Epidermal melanocyte (primary cell): Measurements from ENCODE around the gene PDZD7.
"Not testable (repeated sequence)": the region's sequence is repeated elsewhere in the genome, so short reads cannot be mapped to it uniquely, and the experiment has no call there.

Experiments used
- DNase-seq: peaks from one replicate; pipeline ENCODE4 v3.0.0; 2011; ENCODE audit warnings: low spot score; ENCODE audit not compliant: insufficient read length

Gene PDZD7

DNA sequence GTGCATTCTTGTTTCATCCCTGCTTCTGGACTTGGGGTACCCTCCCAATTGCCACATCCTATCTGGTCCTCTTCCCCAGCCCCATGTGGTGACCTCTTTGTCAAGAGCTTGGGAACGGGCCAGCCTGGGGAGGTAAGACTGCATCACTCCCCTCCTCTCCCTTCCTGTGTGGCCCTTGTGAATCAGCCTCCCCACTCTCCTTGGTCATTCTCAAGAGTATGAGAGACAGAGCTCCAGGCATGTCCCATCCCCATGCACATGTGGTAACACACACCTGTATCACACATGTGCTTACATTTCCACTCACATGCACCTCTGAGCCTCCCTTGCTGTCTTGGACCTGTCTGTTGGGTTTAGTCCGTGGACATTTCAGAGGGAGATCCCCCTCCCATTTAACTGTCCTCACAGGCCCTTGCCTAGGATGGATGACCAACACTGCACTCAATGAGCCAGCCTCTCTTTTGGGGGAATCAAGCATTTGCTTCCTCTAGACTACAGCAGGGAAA, 46.2 kb downstream of the PDZD7 start:
- no peak for DNase-seq

DNA sequence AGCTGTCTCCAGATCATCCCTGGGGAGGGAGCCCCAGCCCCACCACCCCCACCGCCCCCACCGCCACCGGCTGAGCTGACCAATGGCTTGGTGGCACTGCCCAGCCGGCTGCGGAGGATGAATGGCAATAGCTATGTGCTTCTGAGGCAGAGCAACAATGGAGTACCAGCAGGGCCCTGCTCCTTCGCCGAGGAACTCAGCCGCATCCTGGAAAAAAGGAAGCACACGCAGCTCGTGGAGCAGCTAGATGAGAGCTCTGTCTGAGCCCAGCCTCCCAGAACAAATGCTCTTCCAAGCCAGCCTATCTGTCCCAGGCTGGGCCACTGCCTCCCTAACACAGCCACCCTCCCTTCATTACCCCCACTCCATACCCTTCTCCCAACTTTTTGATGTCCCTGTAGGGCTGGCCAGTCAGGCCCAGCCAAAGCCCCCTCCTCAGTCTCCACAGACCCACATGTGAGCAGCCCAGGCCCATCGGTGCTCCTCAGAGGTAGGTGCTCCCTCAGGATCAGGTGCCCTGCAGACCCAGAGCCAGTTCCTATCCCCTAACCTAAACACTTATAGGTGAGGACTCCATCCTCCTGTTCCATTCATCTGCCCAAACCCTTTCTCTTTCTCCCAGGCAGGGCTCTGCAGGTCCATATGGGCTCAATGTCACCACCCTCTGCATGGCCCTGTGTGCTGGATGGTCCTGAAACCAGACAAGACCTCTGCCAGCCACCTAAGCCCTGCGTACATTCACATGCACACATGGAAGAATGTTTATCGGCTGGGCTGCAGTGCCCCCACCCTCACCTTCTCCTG, 46.9 kb downstream of the PDZD7 start:
- DNase-seq, result no peak

DNA sequence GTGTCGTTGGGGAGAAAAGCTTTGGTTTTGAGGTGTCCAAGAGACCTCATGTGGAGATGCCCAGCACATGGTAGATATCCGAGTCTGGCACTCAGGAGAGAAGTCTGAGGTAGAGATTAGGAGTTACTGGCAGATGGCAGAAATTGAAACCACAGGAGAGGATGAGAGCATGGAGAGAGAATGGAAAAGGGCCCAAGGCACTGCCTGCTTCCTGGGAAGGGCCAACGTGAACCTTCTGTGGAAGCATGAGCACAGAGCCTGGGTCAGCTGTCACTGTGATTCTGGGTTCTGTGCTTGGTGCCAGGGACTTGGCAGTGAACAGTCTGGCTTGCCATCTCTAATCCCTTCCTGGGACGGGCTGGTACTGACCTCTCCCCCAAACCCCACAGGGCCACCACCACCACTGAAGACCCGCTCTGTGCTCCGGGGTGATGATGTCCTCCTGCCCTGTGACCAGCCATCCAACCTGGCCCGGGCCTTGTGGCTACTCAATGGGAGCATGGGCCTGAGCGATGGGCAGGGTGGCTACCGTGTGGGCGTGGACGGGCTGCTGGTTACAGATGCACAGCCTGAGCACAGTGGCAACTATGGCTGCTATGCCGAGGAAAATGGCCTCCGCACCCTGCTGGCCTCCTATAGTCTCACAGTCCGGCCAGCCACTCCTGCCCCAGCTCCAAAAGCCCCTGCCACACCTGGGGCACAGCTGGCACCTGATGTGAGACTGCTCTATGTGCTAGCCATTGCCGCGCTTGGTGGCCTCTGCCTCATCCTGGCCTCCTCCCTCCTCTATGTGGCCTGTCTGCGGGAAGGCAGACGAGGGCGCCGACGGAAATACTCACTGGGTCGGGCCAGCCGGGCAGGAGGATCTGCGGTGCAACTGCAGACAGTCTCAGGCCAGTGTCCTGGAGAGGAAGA, 47.8 kb downstream of the PDZD7 start:
- DNase-seq, result no peak

DNA sequence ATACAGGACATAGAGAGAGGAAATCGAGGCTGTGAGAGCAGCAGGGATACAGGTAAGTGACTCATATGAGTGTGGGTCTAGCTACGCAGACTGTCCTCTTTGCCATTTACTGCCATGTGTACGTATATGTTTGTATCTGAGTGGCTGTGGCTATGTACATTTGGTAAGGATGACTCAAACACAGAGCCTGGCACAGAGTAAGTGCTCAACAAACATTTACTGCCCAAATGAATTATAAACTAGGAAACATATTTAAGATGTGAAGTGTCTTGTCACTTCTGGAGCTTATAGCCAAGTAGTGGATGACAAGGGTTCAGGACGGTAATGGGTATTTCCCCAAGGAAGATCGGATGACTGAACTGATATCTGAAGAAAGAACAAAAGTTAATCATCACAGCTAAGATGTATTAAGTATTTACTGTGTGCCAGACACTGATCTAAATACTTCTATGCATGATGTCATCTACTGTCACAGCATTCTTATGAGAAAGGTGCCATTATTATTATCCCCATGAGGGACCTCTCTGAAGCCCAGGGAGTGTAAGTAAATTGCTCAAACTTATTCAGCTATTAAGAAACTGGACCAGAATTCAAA, 49.7 kb downstream of the PDZD7 start:
- no peak for DNase-seq

DNA sequence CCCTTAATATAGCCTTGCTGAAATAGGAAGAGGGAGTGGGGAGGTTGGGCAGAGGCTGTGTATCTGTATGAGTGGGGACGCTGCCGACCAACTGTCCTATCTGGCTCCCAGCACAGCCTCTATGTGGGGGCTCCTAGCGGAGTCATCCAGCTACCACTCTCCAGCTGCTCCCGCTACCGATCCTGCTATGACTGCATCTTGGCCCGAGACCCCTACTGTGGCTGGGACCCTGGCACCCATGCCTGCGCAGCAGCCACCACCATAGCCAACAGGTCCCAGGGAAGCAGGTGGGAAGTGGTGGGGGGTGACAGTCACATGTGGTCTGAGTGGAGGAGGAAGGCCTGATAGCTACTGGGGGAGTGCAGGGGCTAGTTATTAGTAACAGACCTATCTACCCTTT, 50.2 kb downstream of the PDZD7 start:
- DNase-seq, result no peak

DNA sequence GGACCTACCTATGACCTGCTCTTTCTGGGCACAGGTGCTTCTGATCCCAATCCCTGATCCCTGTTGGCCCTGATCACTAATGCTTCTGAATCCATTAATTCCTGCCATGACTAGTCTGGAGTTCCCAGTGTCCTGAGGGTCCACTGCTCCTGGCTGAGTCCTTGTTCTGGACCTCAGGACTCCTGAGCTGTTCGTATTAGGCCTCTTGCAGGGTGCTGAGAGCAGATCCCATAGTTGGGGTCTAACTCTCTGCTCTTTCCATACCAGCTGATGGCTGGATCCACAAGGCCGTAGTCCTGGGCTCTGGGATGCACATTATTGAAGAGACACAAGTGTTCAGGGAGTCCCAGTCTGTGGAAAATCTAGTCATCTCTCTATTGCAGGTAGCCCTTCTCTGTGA, 50.6 kb downstream of the PDZD7 start:
- no peak for DNase-seq

DNA sequence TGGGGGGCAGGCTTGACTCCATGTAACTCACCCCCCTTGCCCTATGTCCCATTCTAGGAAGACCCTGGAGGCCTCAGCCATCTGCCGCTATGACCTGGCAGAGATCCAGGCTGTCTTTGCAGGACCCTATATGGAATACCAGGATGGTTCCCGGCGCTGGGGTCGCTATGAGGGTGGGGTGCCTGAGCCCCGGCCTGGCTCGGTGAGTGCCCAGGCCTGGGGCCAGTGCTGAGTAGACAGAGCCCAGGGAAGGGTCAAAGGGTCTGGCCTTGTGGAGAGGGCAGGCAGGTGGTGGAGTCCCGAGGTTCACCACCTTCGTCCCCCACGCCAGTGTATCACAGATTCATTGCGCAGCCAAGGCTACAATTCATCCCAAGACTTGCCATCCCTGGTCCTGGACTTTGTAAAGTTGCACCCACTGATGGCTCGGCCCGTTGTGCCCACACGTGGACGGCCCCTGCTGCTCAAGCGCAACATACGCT, 51.1 kb downstream of the PDZD7 start:
- DNase-seq, result no peak

DNA sequence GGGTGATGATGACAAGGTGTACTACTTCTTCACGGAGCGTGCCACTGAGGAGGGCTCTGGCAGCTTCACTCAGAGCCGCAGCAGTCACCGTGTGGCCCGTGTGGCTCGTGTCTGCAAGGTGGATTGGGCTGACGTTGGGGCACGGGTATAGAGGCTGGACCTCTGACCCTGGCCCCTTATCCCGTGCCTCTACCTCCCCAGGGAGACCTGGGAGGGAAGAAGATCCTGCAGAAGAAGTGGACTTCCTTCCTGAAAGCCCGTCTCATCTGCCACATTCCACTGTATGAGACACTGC, 52.1 kb downstream of the PDZD7 start:
- no peak for DNase-seq

DNA sequence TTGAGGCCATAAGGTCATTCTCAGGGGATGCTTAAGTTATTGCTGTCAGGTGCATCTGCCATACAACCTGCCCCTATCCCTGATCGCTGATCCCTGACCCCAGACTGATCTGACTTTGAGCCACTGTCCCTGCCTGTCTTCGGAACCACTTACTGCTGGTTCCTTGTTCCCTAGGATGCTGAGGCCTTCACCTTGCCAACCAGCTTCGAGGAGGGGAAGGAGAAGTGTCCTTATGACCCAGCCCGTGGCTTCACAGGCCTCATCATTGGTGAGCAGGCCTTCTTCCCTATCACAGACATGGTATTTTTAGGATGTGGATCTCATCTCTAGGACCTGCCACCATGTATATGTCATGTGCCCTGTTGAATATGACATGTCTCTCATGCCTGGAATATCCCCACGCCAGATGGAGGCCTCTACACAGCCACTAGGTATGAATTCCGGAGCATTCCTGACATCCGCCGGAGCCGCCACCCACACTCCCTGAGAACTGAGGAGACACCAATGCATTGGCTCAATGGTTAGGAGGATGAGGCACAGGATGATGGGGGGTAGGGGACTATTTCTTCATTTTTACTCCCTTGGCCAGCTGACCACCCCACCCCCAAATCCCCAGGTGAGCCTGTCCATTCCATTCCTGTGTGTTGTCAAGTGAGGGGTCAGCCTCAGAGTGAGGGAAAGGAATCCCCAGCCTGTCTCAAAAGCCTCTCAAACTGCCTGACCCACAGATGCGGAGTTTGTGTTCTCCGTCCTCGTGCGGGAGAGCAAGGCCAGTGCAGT, 52.6 kb downstream of the PDZD7 start:
- DNase-seq, result no peak

DNA sequence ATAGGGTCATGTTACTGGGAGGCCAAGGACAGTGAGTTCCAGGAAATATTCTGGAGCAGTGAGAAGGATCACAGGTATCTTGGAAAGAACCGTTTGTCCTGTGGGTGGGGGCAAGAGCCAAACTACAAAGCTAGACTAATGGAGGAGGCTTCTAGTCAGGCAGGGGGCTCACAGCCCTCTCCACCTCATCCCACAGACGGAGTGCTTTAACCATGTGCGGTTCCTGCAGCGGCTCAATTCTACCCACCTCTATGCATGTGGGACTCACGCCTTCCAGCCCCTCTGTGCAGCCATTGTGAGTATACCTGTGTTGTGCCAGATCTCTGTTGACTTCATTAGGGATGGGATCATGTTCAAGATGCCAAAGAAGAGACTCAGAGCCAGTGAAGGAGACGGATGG, 53.5 kb downstream of the PDZD7 start:
- no peak for DNase-seq

DNA sequence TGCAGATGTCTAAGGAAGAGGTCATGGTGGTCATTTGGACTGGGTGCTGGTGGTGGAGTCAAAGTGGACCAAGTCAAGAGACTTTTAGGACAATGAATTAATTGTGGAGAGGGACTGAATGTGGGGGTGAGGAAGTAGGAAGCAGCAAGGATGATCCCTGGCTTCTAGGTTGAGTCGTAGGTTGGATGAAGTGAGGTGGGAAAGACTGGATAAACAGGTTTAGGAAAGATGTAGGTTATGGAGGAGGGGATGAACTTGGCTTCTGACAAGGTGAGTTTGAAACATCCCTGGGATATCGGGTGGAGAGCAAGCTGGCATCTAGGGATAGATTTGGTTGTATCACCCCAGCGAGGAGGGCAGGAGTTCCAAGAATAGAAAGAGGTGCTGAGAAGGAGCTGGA, 54.0 kb downstream of the PDZD7 start:
- no peak for DNase-seq

DNA sequence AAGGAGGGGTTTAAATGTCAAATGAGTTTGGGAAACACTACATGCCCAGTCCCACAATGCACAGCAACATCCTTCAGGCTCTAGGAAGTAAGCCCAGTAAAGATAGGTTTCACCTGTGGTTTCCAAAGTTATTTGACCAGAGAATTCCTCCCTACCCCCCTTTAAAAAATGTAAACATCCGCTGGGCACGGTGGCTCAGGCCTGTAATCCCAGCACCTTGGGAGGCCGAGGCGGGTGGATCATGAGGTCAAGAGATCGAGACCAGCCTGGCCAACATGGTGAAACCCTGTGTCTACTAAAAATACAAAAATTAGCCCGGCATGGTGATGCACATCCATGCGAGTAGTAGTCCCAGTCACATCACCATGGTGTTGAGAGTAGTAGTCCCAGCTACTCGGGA, 55.5 kb downstream of the PDZD7 start:
- DNase-seq, result not testable (repeated sequence)

DNA sequence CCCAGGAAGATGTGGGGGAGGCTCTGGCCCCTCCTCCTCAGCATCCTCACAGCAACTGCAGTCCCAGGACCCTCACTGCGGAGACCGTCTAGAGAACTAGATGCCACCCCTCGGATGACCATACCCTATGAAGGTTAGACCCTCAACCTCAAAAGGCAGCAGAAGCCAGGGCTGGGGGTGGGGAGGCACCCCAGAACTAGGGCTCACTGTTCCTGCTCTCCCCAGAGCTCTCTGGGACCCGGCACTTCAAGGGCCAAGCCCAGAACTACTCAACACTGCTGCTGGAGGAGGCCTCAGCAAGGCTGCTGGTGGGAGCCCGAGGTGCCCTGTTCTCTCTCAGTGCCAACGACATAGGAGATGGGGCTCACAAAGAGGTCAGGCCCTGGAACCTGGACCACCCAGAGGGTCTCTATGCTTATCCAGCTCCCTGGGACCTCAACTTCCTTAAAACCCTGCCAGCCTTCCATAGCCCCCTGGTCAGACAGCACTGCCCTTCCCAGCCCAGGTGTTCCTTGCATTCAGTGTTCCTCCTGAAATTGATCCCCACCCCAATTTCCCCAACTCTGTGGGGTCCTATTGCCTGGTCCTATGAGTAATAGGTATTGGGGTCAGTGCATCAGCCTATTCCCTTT, 57.9 kb downstream of the PDZD7 start:
- DNase-seq, result no peak

DNA sequence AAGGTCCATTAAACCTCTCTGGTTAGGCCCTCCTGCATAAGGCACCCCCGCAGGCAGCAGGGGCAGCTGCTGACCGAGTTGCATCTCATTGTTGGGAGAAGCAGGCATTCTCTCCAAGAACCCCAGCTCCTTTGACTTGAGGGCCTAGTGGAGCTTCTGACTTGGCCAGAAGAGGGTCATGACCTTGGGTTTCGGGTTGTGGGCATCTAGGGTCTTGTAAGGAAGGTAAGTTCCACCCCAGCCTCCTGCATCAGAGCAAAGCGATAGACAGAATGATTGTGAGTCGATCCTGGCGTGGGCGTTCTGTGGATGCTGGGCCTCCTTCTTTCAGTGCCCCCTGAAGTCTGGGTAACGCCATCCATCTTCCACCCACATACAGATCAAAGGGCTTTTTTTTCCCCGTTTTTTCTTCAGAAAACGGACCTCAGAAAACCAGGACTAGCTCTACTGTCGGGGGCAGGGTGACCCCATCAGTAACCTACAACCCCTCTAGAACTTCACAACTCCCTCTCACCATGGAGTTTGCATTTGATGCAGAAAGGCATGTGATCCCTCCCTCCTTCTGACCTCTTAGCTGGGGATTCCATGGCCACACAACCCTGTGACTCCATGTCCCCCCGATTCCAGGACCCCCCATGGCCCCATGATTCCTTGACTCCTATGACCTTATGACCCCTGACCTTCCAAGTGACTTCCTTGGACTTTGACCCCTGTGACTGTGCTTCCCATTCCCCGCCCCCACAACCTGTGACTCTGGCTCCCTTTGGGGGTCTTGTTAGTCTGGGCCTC, 58.6 kb downstream of the PDZD7 start:
- DNase-seq, result no peak

DNA sequence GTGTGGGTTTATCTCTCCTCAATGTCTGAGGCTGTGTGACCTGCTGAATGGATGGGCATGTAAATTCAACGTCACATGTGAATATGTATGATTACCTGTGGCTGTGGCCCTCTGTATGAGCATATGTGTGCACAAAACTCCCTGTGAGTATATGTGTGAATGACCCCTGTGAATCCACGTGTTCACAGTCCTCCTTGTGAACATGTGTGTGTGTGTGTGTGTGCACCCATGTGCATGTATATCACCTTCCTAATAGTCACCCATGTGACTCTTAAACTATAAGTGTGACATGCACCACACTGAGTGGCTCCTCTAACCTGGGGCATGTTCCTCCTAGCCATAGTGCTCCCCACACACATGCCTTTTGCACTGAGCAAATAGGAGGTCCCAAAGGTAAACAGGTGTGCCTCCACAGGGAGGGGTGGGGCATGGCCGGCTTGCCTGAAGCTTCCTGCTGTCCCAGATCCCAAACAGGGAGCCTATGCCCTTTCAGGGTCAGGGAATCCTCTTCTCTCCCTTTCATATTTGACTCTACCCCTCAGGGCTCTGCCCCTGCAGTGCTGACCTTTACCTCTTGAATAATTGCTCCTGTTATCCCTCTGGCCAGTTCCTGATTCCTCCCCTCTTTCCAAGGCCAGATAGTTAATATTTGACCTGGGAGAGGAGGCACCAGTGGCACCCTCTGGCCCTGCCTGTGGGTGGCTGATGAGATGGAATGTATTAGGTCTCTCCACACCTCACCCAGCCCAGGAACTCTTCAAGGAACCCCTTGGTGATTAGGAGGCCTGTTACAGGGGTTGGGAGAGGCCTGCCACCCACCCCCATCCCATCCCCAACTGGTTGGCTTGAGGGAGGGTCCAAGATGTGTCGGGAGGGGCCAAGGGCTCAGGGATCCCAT, 59.8 kb downstream of the PDZD7 start:
- DNase-seq, result no peak

DNA sequence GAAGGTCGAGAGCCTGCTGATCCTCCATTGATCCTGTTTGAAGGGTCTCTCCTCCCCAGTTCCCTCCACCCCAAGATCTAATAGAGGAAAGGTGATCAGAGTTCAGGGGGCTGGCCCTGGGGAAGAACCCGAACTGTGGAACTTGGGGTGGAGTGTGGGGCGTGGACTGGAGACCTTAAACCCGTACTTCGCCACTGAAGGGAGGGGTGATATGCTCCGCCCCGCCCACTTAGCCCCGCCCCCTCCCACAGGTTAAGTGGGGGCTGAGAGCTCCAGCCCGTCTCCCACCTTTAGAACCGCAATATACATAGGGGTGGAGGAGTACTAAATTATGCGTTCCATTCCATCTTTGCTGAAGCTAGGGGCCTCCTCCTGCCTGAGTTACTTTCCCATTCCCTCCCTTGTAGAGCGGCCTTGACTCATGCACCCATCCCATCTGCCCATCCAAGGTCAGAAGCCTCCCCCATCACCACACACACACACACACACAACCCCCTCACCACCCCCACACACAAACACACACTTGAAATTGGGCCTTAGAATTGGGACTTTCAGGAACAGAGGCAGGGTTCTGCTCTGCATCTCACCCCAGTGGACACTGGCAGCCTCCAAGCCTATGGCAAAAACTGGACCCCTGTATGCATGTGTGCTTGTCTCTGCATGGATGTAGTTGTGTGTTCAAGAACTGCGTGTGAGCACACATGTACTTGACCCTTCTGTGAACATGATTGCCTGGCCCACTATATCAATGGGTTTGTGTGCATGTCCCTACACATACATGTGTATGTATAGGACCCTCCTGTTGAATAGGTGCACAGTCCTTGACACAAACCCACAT, 60.6 kb downstream of the PDZD7 start:
- DNase-seq, result no peak

DNA sequence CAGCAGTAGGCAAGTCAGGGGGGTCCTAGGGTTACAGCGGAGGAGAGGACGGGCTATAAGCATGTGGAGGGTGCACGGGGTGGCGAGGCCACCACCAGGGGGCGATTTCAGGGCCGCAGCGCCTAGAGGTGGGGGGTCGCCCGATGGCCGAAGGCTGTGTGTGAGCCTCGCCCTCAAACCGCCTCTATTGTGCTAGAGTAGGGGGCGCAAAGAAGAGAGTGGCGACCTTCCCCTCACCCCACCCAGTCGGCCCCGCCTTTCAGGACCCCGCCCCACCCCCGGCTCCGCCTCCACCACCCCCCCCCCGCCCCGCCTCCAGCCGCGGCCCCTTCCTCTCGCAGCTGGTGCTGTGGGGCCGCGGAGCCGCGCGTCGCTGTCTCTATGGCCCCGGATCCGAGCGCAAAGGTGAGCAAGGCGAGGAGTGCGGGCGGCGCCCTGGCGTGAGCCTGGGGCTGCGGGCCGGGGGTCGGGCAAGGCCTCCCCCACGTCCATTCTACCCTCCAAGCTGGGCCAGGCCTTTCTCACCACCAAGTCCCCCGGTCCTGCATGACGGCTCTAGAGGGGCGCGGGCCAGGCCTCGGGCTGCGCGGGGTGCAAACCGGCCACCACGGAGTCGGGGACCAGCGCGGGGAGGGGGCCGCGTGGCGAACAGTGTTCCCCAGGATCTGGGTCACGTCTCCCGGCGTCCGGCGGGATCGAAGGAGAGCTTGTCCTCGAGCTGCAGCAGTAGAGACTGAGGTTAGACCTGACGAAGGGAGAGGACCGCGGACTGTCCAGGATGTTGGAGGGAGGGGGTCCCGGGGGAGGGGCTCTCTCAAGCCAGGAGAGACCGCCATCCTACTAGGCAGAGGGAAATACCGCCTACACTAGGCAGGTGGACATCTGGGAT, 61.5 kb downstream of the PDZD7 start, which contains the start of gene SEMA4G:
Gene SEMA4G (plus strand): TSS at position 318 of the 889 bp plus-strand sequence. CDS start 3,409 bp downstream, outside the sequence.
- peak; percentile 65 for DNase-seq
